ENCODE data around the gene TET3. TPM values are rescaled to one million over a fixed set of nuclear protein-coding genes. Genes with fewer than 3 reads are reported as not detected.

TET3 gene
- polyA plus RNA-seq, 1 donor (not counting 4 experiments of a cell fraction or from before 2014, with no cell fraction given) = 2.9 TPM

GRCh38 chr2:74009577-74009976 lies 24.9 kb downstream of the TET3 start:
- peaks cover 2 to 9% of the 10 kb centered on the region in 2 experiments for H3K36me3 ChIP-seq (ENCODE audit: control insufficient read depth in 2 of 2, extremely low read depth in 1 of 2, insufficient read depth in 2 of 2, low read length in 2 of 2)
- H3K79me2 ChIP-seq (ENCODE audit: control insufficient read depth, insufficient read depth, low read length) = peaks cover 43% of the 10 kb centered on the region
- TF ChIP-seq CTCF (optimal IDR thresholded peaks at IDR 0.05 in 1 of 3, IDR thresholded peaks at IDR 0.05 in 1 of 3, conservative IDR thresholded peaks at IDR 0.05 in 1 of 3; ENCODE audit: extremely low read depth in 1 of 3, insufficient read depth in 2 of 3, low read length in 3 of 3) (no peak), EZH2 (IDR thresholded peaks at IDR 0.05; ENCODE audit: low read length) (no peak)
- H4K20me1 ChIP-seq (ENCODE audit: control insufficient read depth, extremely low read depth, insufficient read depth, low read length) = peaks cover 5% of the 10 kb centered on the region
- DNase-seq (ENCODE audit: low read depth, low spot score) (no peak), FAIRE-seq (no peak)
- no peak overlapping the region for H3K9ac ChIP-seq (ENCODE audit: control insufficient read depth, extremely low read depth, insufficient read depth, low read length)
- H3K4me1 ChIP-seq (ENCODE audit: control insufficient read depth, extremely low read depth, insufficient read depth, low read length) = peaks cover 21% of the 10 kb centered on the region
- H3K27ac ChIP-seq (ENCODE audit: control insufficient read depth, insufficient read depth, low read length) = peak overlapping the region; percentile 32
- no peaks in the 10 kb centered on the region for H3K9me3 ChIP-seq (ENCODE audit: control insufficient read depth, low read depth, low read length)
- H3K27me3 ChIP-seq (ENCODE audit: control insufficient read depth, extremely low read depth, insufficient read depth, low read length) = no peaks in the 10 kb centered on the region
- no peak overlapping the region for H2AFZ ChIP-seq (ENCODE audit: control insufficient read depth, low read length)
- H3K4me3 ChIP-seq (ENCODE audit: control insufficient read depth in 2 of 3, extremely low read depth in 1 of 3, insufficient read depth in 2 of 3, low read depth in 1 of 3, low read length in 3 of 3) = no peak overlapping the region
- H3K4me2 ChIP-seq (ENCODE audit: control insufficient read depth, extremely low read depth, insufficient read depth, low read depth, low read length) = peak overlapping the region; percentile 70
- H3K9me1 ChIP-seq (ENCODE audit: control insufficient read depth, extremely low read depth, insufficient read depth, low read length) = peaks cover 3% of the 10 kb centered on the region
- dilution Hi-C loops (cut with MboI; ENCODE audit: extremely low pct_ligation_motif_present, low sequenced_read_pairs) = no loop called here

- Histone ChIP-seq H3K9me1 (ENCODE audit: control insufficient read depth, extremely low read depth, insufficient read depth, low read length) (peaks cover 3% of the 10 kb centered on the region), H3K79me2 (ENCODE audit: control insufficient read depth, insufficient read depth, low read length) (peaks cover 44% of the 10 kb centered on the region), H3K27me3 (ENCODE audit: control insufficient read depth, extremely low read depth, insufficient read depth, low read length) (no peaks in the 10 kb centered on the region), H3K27ac (ENCODE audit: control insufficient read depth, insufficient read depth, low read length) (peak overlapping the region; percentile 32), H2AFZ (ENCODE audit: control insufficient read depth, low read length) (no peak overlapping the region), H3K9me3 (ENCODE audit: control insufficient read depth, low read depth, low read length) (no peaks in the 10 kb centered on the region), H3K36me3 (ENCODE audit: control insufficient read depth in 2 of 2, extremely low read depth in 1 of 2, insufficient read depth in 2 of 2, low read length in 2 of 2) (peaks cover 2 to 9% of the 10 kb centered on the region in 2 experiments), H3K4me3 (ENCODE audit: control insufficient read depth in 2 of 3, extremely low read depth in 1 of 3, insufficient read depth in 2 of 3, low read depth in 1 of 3, low read length in 3 of 3) (peak overlapping the region in 1 of 3 experiments; percentile 18), H4K20me1 (ENCODE audit: control insufficient read depth, extremely low read depth, insufficient read depth, low read length) (peaks cover 2% of the 10 kb centered on the region), H3K9ac (ENCODE audit: control insufficient read depth, extremely low read depth, insufficient read depth, low read length) (no peak overlapping the region), H3K4me2 (ENCODE audit: control insufficient read depth, extremely low read depth, insufficient read depth, low read depth, low read length) (peak overlapping the region; percentile 70), H3K4me1 (ENCODE audit: control insufficient read depth, extremely low read depth, insufficient read depth, low read length) (peaks cover 21% of the 10 kb centered on the region)
- no peak for TF ChIP-seq CTCF (optimal IDR thresholded peaks at IDR 0.05 in 1 of 3, IDR thresholded peaks at IDR 0.05 in 1 of 3, conservative IDR thresholded peaks at IDR 0.05 in 1 of 3; ENCODE audit: extremely low read depth in 1 of 3, insufficient read depth in 2 of 3, low read length in 3 of 3)
- no peak for TF ChIP-seq EZH2 (IDR thresholded peaks at IDR 0.05; ENCODE audit: low read length)
- FAIRE-seq (peak; percentile 73), DNase-seq (ENCODE audit: low read depth, low spot score) (peak; percentile 83)
- dilution Hi-C loops (cut with MboI; ENCODE audit: extremely low pct_ligation_motif_present, low sequenced_read_pairs) = no loop called here
Observed at GRCh38 chr2:74010087-74010541, 25.4 kb downstream of the TET3 start.

Data from keratinocyte (primary cell).